Hematopoietic multipotent progenitor cell treated with erythropoietin and hydrocortisone succinate and interleukin-3 and kit ligand, for 8 days (in vitro differentiated cells): ENCODE data around the gene NAIF1.

Source experiments
- DNase-seq: peaks from one replicate; pipeline ENCODE4 v3.0.0-alpha.2; 2015

The NAIF1 gene

GRCh38 chr9:128102196-128102595 is 35.1 kb upstream of the NAIF1 start:
- DNase-seq = no peak

GRCh38 chr9:128101690-128102089 is 34.6 kb upstream of the NAIF1 start:
- no peak for DNase-seq

DNA sequence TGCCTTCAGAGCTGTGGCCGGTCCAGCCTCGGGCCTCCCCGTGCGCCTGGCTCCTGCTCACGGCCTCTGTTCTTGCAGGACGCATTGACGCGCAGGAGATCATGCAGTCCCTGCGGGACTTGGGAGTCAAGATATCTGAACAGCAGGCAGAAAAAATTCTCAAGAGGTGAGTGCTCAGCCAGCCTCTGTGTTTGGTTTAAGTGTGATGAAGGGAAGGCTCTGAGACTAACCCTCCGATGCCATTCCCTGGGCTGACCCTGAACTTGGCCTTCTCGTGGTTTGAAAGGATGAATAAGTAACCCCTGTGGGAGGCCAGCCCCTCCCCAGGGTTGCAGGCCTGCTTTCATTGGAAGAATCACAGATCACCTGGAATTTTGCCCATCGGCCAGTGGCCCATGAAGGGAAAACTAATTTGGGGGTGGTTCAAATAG is 34.1 kb upstream of the NAIF1 start:
- DNase-seq = no peak

- no peak for DNase-seq
Observed at GRCh38 chr9:128100581-128100980, 33.5 kb upstream of the NAIF1 start.

DNA sequence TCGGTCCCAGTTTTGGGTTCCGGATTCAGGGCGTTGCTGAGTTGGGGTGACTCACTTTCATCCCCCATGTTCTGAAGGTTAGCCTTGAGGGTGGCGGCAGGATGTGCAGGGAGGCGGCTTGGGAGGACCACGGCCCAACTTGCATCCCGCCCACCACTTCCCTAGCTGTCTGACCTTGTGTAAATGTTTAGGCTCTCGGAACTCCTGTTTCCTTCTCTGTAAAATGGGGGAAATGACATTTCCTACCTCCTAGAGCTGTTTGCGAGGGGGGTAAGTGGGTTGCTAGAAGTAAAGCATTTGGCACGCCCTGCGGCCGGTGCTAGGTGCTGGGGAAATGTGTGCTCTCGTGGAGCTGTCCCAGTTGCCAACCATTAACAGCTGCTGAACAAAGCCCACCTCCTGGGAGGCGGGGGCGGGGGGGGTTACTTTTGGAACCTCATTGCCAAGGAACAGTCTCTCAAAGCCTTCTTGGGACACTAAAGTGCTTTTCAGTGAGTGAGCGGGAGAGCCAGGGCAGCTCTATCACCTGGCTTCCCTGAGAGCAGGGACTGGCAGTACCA is 32.9 kb upstream of the NAIF1 start:
- no peak for DNase-seq

- DNase-seq = peak; percentile 31
Observed at GRCh38 chr9:128099231-128099931, 32.3 kb upstream of the NAIF1 start.

- DNase-seq = peak; percentile 97
Observed at GRCh38 chr9:128098297-128099230, 31.4 kb upstream of the NAIF1 start.

DNA sequence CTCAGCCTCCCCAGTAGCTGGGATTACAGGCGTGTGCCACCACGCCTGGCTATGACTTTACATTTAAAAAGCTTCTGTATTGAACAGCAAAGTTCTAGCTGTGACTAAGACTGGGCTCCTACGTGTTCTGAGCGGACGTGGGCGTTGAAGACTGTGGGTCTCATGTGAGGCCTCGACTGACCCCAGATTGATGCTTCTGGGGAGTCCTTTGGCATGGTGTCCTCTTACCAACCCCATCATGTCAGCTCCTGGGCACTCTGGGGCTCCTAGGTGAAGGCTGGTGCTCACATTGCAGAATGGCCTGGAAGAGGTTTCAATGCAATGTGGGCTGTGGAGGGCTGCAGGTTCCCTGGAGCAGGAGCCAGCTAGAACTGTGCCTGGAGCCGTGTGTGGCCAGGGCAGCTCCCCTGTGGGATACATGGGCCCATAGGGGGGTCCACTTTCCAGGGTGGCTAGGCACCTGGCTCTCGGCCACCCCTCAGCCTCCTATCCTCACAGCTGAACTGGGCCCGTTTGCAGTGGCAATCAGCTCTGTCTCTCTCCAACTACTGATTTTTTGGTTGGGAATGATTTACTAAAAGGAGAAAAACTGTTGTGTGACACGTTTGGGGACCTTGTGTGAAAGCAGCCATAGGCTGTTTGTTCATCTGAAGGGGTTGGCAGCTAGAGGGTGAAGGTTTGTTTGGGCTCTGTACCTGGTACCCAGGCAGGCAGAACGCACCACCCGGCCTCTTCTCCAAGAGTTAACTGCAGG is 30.6 kb upstream of the NAIF1 start:
- no peak for DNase-seq

DNA sequence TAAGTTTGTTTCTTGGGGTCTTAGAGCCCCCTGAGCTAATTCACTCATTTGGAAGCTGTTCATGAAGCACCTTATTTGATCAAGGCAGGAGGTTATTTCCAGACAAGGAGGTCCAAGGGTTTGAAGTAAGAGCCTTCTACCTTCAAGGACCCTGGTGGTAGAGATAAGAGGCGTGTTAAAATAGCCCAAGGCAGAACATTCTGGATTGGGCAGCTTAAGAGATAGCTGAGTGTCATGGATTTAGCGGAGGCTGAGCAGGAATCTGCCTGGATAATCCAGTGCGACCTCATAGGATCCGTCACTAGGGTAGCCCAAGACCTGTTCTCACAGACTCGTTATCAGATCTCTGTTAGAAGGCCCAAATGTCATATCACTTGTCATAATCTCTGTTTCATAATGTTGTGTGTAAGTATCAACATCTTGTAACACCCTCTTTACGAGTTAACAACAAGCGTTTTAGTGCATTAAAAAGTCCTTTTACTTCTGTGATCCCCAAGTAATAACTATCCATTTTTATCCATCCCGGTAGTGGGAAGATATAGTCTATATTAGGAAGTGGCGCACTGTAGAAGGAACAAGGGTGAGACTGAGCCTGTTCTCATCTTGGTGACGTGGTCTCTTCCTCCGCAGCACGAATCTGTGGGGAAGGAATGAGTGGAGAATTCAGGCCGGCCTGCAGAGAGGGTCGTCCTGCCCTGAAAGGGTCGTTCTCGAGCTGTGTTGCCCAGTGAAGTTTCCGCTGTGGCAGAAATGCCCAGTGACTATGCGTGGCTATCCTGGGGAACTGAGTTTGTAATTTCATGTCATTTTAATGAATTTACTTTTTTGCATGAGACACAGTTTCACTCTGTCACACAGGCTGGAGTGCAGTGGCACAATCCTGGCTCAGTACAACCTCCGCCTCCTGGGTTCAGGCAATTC is 29.8 kb upstream of the NAIF1 start:
- peak; percentile 42 for DNase-seq

- DNase-seq = no peak
Observed at GRCh38 chr9:128094950-128095544, 27.9 kb upstream of the NAIF1 start.

DNA sequence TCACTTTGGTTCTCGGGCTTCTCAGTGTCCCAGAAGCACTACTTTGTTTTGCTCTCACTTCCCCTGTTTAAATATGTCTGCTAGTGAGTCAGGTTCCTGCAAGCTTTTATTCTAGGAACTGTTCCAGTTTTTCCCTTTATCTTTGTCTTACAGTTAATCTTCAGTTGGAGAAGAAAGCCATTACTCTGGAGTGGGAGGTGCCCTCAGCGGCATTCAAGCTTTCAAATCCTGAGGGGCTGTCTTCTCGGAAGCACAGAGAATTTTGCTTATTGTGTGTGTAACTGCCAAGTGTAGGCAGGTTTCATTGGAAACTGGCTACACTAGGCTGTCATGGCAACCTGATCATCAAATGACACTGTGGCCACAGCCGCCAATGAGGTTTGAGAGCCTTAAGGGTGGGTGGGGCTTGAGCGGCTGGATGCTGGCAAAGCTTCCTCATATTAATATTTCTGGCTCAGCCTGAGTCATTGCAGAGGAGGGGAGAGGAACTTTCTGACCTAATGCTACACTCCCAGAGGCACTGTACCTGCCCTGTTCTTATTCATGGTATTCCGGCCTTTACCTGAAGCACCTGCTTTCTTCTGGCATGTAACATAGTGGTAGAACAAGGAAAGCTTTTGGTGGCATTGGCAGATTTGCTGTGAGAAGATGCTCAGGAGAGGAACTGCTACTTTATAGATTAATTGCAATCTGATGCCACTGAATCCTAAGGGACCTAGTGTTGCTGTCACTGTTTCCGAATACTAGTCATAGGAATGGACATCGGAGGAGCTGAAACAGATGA is 27.2 kb upstream of the NAIF1 start:
- DNase-seq = peak; percentile 98

GRCh38 chr9:128093011-128093410 is 25.9 kb upstream of the NAIF1 start:
- DNase-seq = no peak

- DNase-seq = no peak
Observed at GRCh38 chr9:128092199-128092977, 25.3 kb upstream of the NAIF1 start.

- DNase-seq = no peak
Observed at GRCh38 chr9:128091571-128091970, 24.5 kb upstream of the NAIF1 start.

DNA sequence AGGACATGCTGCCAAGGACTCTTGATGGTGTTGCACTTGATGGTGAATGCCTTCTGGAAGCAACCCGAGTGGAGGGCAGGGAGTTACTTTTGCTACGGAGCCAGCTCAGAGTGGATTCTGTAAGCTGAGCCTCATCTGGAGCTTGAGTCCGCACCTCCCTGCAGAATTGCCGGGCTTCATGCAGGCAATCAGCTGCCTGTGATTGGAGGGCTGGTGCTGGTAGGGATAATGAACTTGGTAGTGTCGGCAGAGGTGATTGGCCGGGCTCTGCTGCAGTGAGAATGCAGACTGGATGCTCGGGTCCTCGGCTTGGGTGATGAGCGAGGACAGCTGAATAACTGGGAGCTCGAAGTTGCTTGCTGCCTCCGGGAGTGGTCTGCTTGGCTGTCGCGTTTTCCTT is 24.0 kb upstream of the NAIF1 start:
- DNase-seq = no peak

- DNase-seq = peak; percentile 43
Observed at GRCh38 chr9:128089299-128089698, 22.2 kb upstream of the NAIF1 start.

DNA sequence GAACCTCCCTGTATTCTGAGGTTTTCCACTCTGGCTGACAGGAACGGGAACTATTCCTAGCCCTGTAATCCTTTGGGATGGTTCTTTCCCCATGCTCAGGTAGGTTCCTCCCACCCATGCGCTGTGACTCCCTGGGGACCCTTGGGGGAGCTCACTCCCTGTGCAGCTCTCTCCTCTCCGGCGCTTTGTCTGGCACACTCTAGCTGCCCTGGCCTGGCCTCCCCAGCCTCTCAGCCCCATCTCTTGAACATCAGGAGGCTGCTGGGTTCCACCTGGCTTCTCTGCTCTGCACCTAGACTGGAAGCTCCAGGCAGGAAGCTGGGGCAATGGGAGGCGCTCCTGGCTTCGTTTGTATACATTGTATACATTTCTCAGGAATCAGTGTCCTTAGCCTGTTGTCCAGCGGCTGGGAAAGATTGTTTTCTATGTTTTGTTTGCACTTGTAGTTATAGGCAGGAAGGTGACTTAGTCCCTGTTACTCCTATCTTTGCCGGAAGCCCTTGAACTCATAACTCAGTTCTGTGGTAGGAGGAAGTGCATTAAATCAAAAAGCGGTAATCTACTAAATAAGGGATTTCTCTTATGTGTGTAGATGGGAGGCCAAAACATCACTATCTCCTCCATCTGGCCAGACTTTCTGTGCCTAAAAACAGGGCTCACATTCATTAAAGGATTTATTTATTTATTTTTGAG is 21.3 kb upstream of the NAIF1 start:
- no peak for DNase-seq

GRCh38 chr9:128087262-128087661 is 20.1 kb upstream of the NAIF1 start:
- peak; percentile 72 for DNase-seq

GRCh38 chr9:128085943-128086342 is 18.8 kb upstream of the NAIF1 start:
- DNase-seq = no peak
